AML-193 (cell line): ENCODE results near the gene PIGV.

ENCODE experiments used
- DNase-seq, 2 experiments: peaks; one replicate each; lab custom pipeline; 2025; lab: John Stamatoyannopoulos, UW

Gene PIGV

GRCh38 chr1:26772687-26773086, 15.1 kb upstream of the PIGV start:
- no peak for DNase-seq

- DNase-seq, result no peak
Observed at GRCh38 chr1:26774462-26774861, 13.3 kb upstream of the PIGV start.

GRCh38 chr1:26775666-26776065, 12.1 kb upstream of the PIGV start:
- DNase-seq, result no peak

- peak; percentile 8 to 9 for DNase-seq
Observed at GRCh38 chr1:26779098-26779668, 8.6 kb upstream of the PIGV start.

- DNase-seq, result no peak
Observed at GRCh38 chr1:26780344-26780957, 7.3 kb upstream of the PIGV start.

- no peak for DNase-seq
Observed at GRCh38 chr1:26781206-26781825, 6.4 kb upstream of the PIGV start.

GRCh38 chr1:26782521-26783212, 5.1 kb upstream of the PIGV start:
- no peak for DNase-seq

- no peak for DNase-seq
Observed at GRCh38 chr1:26783646-26784022, 4.1 kb upstream of the PIGV start.

- no peak for DNase-seq
Observed at GRCh38 chr1:26784023-26784871, 3.5 kb upstream of the PIGV start.

- DNase-seq, result no peak
Observed at GRCh38 chr1:26784886-26785285, 2.9 kb upstream of the PIGV start.

- DNase-seq, result peak; percentile 54 to 58
Observed at GRCh38 chr1:26785611-26786436, 1.9 kb upstream of the PIGV start.

GRCh38 chr1:26786437-26787380, 1.0 kb upstream of the PIGV start:
- peak; percentile 69 to 72 for DNase-seq

GRCh38 chr1:26787381-26787705, 407 bp upstream of the PIGV start:
- DNase-seq, result no peak

GRCh38 chr1:26788515-26788785, 700 bp downstream of the PIGV start:
- DNase-seq, result no peak

GRCh38 chr1:26788836-26789611, 1.3 kb downstream of the PIGV start:
- DNase-seq, result peak; percentile 63 to 89

- DNase-seq, result no peak
Observed at GRCh38 chr1:26789612-26789865, 1.8 kb downstream of the PIGV start.

GRCh38 chr1:26789931-26790330, 2.2 kb downstream of the PIGV start:
- DNase-seq, result no peak

- no peak for DNase-seq
Observed at GRCh38 chr1:26790551-26790953, 2.8 kb downstream of the PIGV start.

- no peak for DNase-seq
Observed at GRCh38 chr1:26791148-26791547, 3.4 kb downstream of the PIGV start.

GRCh38 chr1:26791626-26792025, 3.9 kb downstream of the PIGV start:
- no peak for DNase-seq
